Fibroblast of lung (primary cell): ENCODE results near the gene MSH6.

Source experiments
- CTCF ChIP-seq, 2 donors: IDR thresholded peaks in 1 of 2; conservative IDR thresholded peaks in 1 of 2; 1 replicate in 1 of 2; 2 replicates in 1 of 2; pipeline ENCODE4 v1.5.1; 2011 to 2012; ENCODE audit warnings: low read length in 2 of 2, control low read depth in 1 of 2, inconsistent platforms in 1 of 2, low read depth in 1 of 2, mild to moderate bottlenecking in 1 of 2
- EZH2 ChIP-seq: IDR thresholded peaks from 2 replicates; pipeline ENCODE4 v1.5.1; 2012; ENCODE audit warnings: low read length, control low read depth, mild to moderate bottlenecking; ENCODE audit errors: missing control alignments

- TF ChIP-seq CTCF (conservative IDR thresholded peaks at IDR 0.05 in 1 of 2, IDR thresholded peaks at IDR 0.05 in 1 of 2; ENCODE audit: low read depth in 1 of 2, low read length in 2 of 2) (no peak), EZH2 (no peak)
Observed at GRCh38 chr2:47833516-47833968, 50.6 kb downstream of the MSH6 start.
